Measurements from ENCODE around the gene PIEZO1. TPM values are rescaled to one million over a fixed set of nuclear protein-coding genes. Genes with fewer than 3 reads are reported as not detected.
A peak's percentile ranks its signal among the peaks of the same experiment; 100 is the strongest.

PIEZO1 gene
- total RNA-seq, 4 donors from 2014 or later: 105 to 248 (median 172) TPM

DNA sequence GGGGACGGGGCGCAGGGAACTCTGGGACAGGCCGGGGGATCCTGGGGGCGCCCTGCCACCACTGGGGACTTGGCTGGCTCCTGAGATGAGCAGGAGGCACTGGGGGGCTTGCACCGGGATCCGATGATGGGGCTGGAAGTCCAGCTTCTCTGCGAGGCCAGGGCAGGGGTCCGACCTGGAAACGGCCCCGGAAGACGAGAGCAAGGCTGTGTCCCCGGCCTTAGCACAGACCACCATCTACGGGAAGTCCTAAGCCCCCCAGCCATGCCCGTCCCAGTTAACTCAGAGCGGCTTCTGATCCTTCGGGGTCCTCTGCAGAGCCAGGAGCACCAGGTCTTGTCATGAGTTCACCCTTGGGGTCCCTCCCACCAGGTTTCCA, 19.1 kb upstream of the PIEZO1 start:
- H3K4me3 ChIP-seq: peak overlapping the region in 1 of 2 donors; percentile 70
- TF ChIP-seq POLR2A (IDR thresholded peaks at IDR 0.05) (no peak), POLR2AphosphoS5 (IDR thresholded peaks at IDR 0.05) (no peak), EP300 (IDR thresholded peaks at IDR 0.05) (no peak)
- TF ChIP-seq, protein P1, sequence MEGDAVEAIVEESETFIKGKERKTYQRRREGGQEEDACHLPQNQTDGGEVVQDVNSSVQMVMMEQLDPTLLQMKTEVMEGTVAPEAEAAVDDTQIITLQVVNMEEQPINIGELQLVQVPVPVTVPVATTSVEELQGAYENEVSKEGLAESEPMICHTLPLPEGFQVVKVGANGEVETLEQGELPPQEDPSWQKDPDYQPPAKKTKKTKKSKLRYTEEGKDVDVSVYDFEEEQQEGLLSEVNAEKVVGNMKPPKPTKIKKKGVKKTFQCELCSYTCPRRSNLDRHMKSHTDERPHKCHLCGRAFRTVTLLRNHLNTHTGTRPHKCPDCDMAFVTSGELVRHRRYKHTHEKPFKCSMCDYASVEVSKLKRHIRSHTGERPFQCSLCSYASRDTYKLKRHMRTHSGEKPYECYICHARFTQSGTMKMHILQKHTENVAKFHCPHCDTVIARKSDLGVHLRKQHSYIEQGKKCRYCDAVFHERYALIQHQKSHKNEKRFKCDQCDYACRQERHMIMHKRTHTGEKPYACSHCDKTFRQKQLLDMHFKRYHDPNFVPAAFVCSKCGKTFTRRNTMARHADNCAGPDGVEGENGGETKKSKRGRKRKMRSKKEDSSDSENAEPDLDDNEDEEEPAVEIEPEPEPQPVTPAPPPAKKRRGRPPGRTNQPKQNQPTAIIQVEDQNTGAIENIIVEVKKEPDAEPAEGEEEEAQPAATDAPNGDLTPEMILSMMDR (IDR thresholded peaks at IDR 0.05): no peak
- H3K27me3 ChIP-seq: peaks cover 13% of the 10 kb centered on the region
- no peaks in the 10 kb centered on the region for H3K9me3 ChIP-seq
- ATAC-seq: no peak
- 0% methylated on average over 4 to 6 of the region's 16 CpGs for WGBS, 2 donors (ENCODE audit: low coverage in 1 of 2)
- peaks cover 0 to 34% (median 14%) of the 10 kb centered on the region in 3 donors for H3K4me1 ChIP-seq
- peak overlapping the region in 1 of 4 donors; percentile 85 for H3K27ac ChIP-seq
- H3K36me3 ChIP-seq: peaks cover 0 to 15% of the 10 kb centered on the region in 2 donors

GRCh38 chr16:88803264-88803987, 18.4 kb upstream of the PIEZO1 start, which contains the start of gene CDT1:
Gene CDT1 (plus strand): TSS chr16:88803789. CDS start chr16:88803832, 43 bp downstream.
- peaks cover 0 to 32% (median 14%) of the 10 kb centered on the region in 3 donors for H3K4me1 ChIP-seq
- H3K36me3 ChIP-seq: peaks cover 0 to 7% of the 10 kb centered on the region in 2 donors
- H3K27me3 ChIP-seq: peaks cover 13% of the 10 kb centered on the region
- 2% methylated on average over 22 of the region's 98 CpGs; no CpG with 5 or more reads in 1 of the 2 donors for WGBS, 2 donors (ENCODE audit: low coverage in 1 of 2)
- peak; percentile 82 for ATAC-seq
- H3K9me3 ChIP-seq: no peaks in the 10 kb centered on the region
- peak within 1 kb of the TSS in 3 of 4 donors; percentile 74 to 85 (median 82) for H3K27ac ChIP-seq
- TF ChIP-seq EP300 (IDR thresholded peaks at IDR 0.05): no peak
- peak; percentile 64 for TF ChIP-seq POLR2AphosphoS5 (IDR thresholded peaks at IDR 0.05)
- peak; percentile 81 to 84 for TF ChIP-seq POLR2A (IDR thresholded peaks at IDR 0.05)
- TF ChIP-seq, protein P1 (IDR thresholded peaks at IDR 0.05): peak in 1 of 4 experiments; percentile 8
- H3K4me3 ChIP-seq: peak within 1 kb of the TSS; percentile 62 to 70

DNA sequence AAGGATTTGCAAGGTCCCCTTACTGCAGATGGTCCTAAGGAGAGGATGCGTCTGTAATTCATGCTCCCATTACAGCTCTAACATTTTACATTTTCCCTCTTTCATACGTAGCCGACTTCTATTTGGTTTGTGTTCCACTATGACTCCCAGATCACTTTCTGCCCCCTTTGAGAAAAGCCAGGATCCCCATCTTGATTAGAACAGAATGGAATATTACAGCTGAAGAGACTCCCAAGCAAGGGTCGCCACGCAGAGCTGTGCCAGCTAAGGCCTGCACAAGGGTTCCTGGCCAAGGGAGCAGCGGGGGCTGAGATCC, 15.2 kb upstream of the PIEZO1 start:
- no peaks in the 10 kb centered on the region for H3K9me3 ChIP-seq
- H3K4me1 ChIP-seq: peaks cover 0 to 32% (median 14%) of the 10 kb centered on the region in 3 donors
- H3K4me3 ChIP-seq: no peak overlapping the region
- WGBS, 2 donors (ENCODE audit: low coverage in 1 of 2): 83% methylated on average over 6 of the region's 6 CpGs; no CpG with 5 or more reads in 1 of the 2 donors
- TF ChIP-seq, protein P1 (IDR thresholded peaks at IDR 0.05): no peak
- TF ChIP-seq POLR2AphosphoS5 (IDR thresholded peaks at IDR 0.05) (no peak), POLR2A (IDR thresholded peaks at IDR 0.05) (no peak), EP300 (IDR thresholded peaks at IDR 0.05) (no peak)
- H3K27me3 ChIP-seq: peaks cover 13% of the 10 kb centered on the region
- H3K27ac ChIP-seq: no peak overlapping the region
- H3K36me3 ChIP-seq: no peaks in the 10 kb centered on the region
- ATAC-seq: no peak

GRCh38 chr16:88799569-88800276, 14.7 kb upstream of the PIEZO1 start:
- H3K4me1 ChIP-seq: peaks cover 0 to 30% (median 12%) of the 10 kb centered on the region in 3 donors
- TF ChIP-seq, protein P1 (IDR thresholded peaks at IDR 0.05): no peak
- TF ChIP-seq EP300 (IDR thresholded peaks at IDR 0.05): no peak
- TF ChIP-seq POLR2AphosphoS5 (IDR thresholded peaks at IDR 0.05): no peak
- no peak for ATAC-seq
- 71 to 100% methylated on average over 1 to 7 of the region's 17 CpGs for WGBS, 2 donors (ENCODE audit: low coverage in 1 of 2)
- no peak overlapping the region for H3K4me3 ChIP-seq
- H3K27ac ChIP-seq: no peak overlapping the region
- no peaks in the 10 kb centered on the region for H3K36me3 ChIP-seq
- H3K27me3 ChIP-seq: peaks cover 11% of the 10 kb centered on the region
- H3K9me3 ChIP-seq: no peaks in the 10 kb centered on the region
